UCSD-AML1 (cell line): ENCODE measurements around the gene TPRN.

Source experiments
- DNase-seq: peaks from one replicate; lab custom pipeline; 2025; ENCODE audit not compliant: unreplicated experiment; lab: John Stamatoyannopoulos, UW

TPRN gene

GRCh38 chr9:137213160-137214060 is 12.9 kb upstream of the TPRN start:
- DNase-seq: peak; percentile 17

- no peak for DNase-seq
Observed at GRCh38 chr9:137212520-137212919, 12.0 kb upstream of the TPRN start.

- DNase-seq: no peak
Observed at GRCh38 chr9:137211532-137211931, 11.0 kb upstream of the TPRN start.

GRCh38 chr9:137206602-137207001 is 6.1 kb upstream of the TPRN start:
- DNase-seq: no peak

- DNase-seq: peak; percentile 86
Observed at GRCh38 chr9:137205126-137206069, 4.9 kb upstream of the TPRN start, which contains the start of the genes NDOR1 and TMEM203. TSS of gene NDOR1 (plus strand) at chr9:137205700. CDS start at chr9:137205778, 78 bp downstream. TSS of gene TMEM203 (minus strand) at chr9:137205648. CDS start at chr9:137205414, 234 bp downstream.

- DNase-seq: no peak
Observed at GRCh38 chr9:137204731-137205125, 4.2 kb upstream of the TPRN start.

GRCh38 chr9:137202966-137203365 is 2.4 kb upstream of the TPRN start:
- DNase-seq: no peak

GRCh38 chr9:137201205-137201868 is 796 bp upstream of the TPRN start:
- no peak for DNase-seq

- DNase-seq: no peak
Observed at GRCh38 chr9:137199411-137200121, 975 bp downstream of the TPRN start.

- no peak for DNase-seq
Observed at GRCh38 chr9:137198902-137199283, 1.6 kb downstream of the TPRN start.

GRCh38 chr9:137198051-137198901 is 2.3 kb downstream of the TPRN start:
- no peak for DNase-seq

- DNase-seq: no peak
Observed at GRCh38 chr9:137195525-137196220, 4.9 kb downstream of the TPRN start.

GRCh38 chr9:137194909-137195308 is 5.6 kb downstream of the TPRN start:
- DNase-seq: no peak

- DNase-seq: no peak
Observed at GRCh38 chr9:137194388-137194787, 6.2 kb downstream of the TPRN start.

GRCh38 chr9:137193771-137194170 is 6.8 kb downstream of the TPRN start:
- no peak for DNase-seq

- no peak for DNase-seq
Observed at GRCh38 chr9:137192859-137193258, 7.7 kb downstream of the TPRN start.

GRCh38 chr9:137192448-137192780 is 8.1 kb downstream of the TPRN start:
- DNase-seq: no peak

GRCh38 chr9:137191691-137192447 is 8.7 kb downstream of the TPRN start:
- no peak for DNase-seq
